Measurements from ENCODE around the gene RALGPS2.
"Not testable (repeated sequence)": the region's sequence is repeated elsewhere in the genome, so short reads cannot be mapped to it uniquely, and the experiment has no call there.

Gene RALGPS2

GRCh38 chr1:178942285-178943198, 217.5 kb downstream of the RALGPS2 start:
- DNase-seq (ENCODE audit: low spot score): no peak

- DNase-seq (ENCODE audit: low spot score): no peak
Observed at GRCh38 chr1:178944729-178945128, 219.7 kb downstream of the RALGPS2 start.

- DNase-seq (ENCODE audit: low spot score): no peak
Observed at GRCh38 chr1:178945763-178946266, 220.8 kb downstream of the RALGPS2 start.

- no peak for DNase-seq (ENCODE audit: low spot score)
Observed at GRCh38 chr1:178946416-178946815, 221.4 kb downstream of the RALGPS2 start.

- no peak for DNase-seq (ENCODE audit: low spot score)
Observed at GRCh38 chr1:178946855-178947676, 222.0 kb downstream of the RALGPS2 start.

- DNase-seq (ENCODE audit: low spot score): no peak
Observed at GRCh38 chr1:178947677-178947981, 222.6 kb downstream of the RALGPS2 start.

- no peak for DNase-seq (ENCODE audit: low spot score)
Observed at GRCh38 chr1:178948676-178949075, 223.6 kb downstream of the RALGPS2 start.

- DNase-seq (ENCODE audit: low spot score): not testable (repeated sequence)
Observed at GRCh38 chr1:178949866-178950265, 224.8 kb downstream of the RALGPS2 start.

GRCh38 chr1:178951600-178951999, 226.6 kb downstream of the RALGPS2 start:
- DNase-seq (ENCODE audit: low spot score): no peak

- no peak for DNase-seq (ENCODE audit: low spot score)
Observed at GRCh38 chr1:178953034-178953433, 228.0 kb downstream of the RALGPS2 start.

- DNase-seq (ENCODE audit: low spot score): no peak
Observed at GRCh38 chr1:178953538-178954324, 228.7 kb downstream of the RALGPS2 start.

- DNase-seq (ENCODE audit: low spot score): no peak
Observed at GRCh38 chr1:178954325-178954690, 229.3 kb downstream of the RALGPS2 start.

GRCh38 chr1:178954937-178955336, 229.9 kb downstream of the RALGPS2 start:
- no peak for DNase-seq (ENCODE audit: low spot score)

- no peak for DNase-seq (ENCODE audit: low spot score)
Observed at GRCh38 chr1:178955391-178955954, 230.4 kb downstream of the RALGPS2 start.

GRCh38 chr1:178958491-178958890, 233.4 kb downstream of the RALGPS2 start:
- DNase-seq (ENCODE audit: low spot score): no peak

GRCh38 chr1:178959543-178960460, 234.8 kb downstream of the RALGPS2 start:
- no peak for DNase-seq (ENCODE audit: low spot score)

- no peak for DNase-seq (ENCODE audit: low spot score)
Observed at GRCh38 chr1:178960482-178961240, 235.6 kb downstream of the RALGPS2 start.

GRCh38 chr1:178961331-178961730, 236.3 kb downstream of the RALGPS2 start:
- DNase-seq (ENCODE audit: low spot score): no peak

- no peak for DNase-seq (ENCODE audit: low spot score)
Observed at GRCh38 chr1:178961868-178962267, 236.8 kb downstream of the RALGPS2 start.

Data from germinal center (tissue), 1 donor.